Measurements from ENCODE around the gene MCAM. TPM values are rescaled to one million over a fixed set of nuclear protein-coding genes. Genes with fewer than 3 reads are reported as not detected.

MCAM gene
- polyA plus RNA-seq, 1 experiment: 41.9 TPM

DNA sequence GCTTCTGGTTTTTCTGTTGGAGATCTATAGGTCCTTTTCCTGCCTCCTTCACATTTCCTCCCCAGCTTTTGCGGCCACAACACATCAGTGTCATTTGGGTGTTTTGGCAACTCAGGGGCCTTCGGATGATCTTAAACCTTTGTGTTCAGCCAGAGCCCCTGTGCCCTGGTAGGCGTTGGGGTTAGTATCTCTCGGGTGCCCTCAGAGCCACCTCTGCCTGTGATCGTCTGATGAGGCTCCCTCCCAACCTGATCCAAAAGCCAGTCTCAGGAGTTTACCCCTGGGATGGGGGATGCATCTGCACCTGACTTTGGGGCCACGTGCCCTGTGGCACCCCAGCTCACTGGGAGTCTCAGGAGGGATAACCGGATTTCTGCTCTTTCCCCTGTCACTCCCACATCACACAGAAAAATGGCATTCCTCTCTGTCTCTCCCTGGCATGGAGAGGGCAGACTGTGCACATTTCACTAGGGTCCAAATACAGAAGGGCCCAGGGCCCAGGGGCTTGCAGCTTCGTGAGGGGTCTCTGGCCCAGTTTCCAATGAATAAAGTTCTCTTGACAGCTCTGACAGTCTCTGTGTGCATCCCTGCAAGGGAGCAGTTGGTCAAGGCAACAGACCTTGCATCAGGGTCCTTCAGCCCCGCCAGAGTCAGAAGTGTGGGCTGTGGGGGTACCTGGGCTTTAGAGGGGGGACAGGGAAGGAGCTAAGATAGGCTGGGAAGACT is 20.0 kb upstream of the MCAM start:
- Histone ChIP-seq H3K27ac (ENCODE audit: low read depth, low read length) (peak overlapping the region; percentile 88), H3K27me3 (ENCODE audit: control insufficient read depth, insufficient read depth, low read length) (no peaks in the 10 kb centered on the region), H3K9me3 (ENCODE audit: control insufficient read depth, insufficient read depth, low read length) (no peaks in the 10 kb centered on the region; the same call in 1 of the 2 replicates), H3K4me3 (ENCODE audit: low read depth, low read length) (peak overlapping the region; percentile 48)
- TF ChIP-seq, protein P1, sequence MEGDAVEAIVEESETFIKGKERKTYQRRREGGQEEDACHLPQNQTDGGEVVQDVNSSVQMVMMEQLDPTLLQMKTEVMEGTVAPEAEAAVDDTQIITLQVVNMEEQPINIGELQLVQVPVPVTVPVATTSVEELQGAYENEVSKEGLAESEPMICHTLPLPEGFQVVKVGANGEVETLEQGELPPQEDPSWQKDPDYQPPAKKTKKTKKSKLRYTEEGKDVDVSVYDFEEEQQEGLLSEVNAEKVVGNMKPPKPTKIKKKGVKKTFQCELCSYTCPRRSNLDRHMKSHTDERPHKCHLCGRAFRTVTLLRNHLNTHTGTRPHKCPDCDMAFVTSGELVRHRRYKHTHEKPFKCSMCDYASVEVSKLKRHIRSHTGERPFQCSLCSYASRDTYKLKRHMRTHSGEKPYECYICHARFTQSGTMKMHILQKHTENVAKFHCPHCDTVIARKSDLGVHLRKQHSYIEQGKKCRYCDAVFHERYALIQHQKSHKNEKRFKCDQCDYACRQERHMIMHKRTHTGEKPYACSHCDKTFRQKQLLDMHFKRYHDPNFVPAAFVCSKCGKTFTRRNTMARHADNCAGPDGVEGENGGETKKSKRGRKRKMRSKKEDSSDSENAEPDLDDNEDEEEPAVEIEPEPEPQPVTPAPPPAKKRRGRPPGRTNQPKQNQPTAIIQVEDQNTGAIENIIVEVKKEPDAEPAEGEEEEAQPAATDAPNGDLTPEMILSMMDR (IDR thresholded peaks at IDR 0.05; ENCODE audit: low read depth, low read length): no peak
- DNase-seq (ENCODE audit: low read depth, low spot score): no peak
- ChIA-PET CTCF (interaction anchor here (0.6 to 6.4 kb wide), 17 partner anchors 10 to 269 kb away, joined by 3 to 161 read pairs (median 11); partner anchors contain the start of genes CBL, MCAM, USP2 and VPS11), POLR2A (interaction anchor here (0.9 to 2.8 kb wide), 12 partner anchors 11 to 242 kb away, joined by 3 to 34 read pairs (median 12); partner anchors contain the start of genes CBL, DPAGT1 and MCAM)

DNA sequence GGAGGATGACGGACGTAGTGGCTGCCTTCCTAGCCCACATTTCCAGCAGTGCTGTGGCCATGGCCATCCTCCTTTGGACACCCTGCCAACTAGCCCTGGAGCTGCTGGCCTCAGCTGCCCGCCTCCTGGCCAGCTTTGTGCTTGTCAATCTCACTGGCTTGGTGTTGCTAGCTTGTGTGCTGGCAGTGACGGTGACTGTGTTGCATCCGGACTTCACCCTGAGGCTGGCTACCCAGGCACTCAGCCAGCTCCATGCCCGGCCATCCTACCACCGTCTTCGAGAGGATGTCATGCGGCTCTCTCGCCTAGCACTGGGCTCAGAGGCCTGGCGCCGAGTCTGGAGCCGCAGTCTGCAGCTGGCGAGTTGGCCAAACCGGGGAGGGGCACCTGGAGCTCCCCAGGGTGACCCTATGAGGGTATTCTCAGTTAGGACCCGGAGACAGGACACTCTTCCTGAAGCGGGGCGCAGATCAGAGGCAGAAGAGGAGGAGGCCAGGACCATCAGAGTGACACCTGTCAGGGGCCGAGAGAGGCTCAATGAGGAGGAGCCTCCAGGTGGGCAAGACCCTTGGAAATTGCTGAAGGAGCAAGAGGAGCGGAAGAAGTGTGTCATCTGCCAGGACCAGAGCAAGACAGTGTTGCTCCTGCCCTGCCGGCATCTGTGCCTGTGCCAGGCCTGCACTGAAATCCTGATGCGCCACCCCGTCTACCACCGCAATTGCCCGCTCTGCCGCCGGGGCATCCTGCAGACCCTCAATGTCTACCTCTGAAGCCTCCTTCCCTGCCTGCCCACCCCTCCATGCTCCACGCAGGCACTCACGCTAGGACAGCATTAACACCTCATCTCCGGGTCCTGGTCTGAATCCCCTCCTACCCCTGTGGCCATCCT is 19.0 kb upstream of the MCAM start:
- H3K27me3 ChIP-seq (ENCODE audit: control insufficient read depth, insufficient read depth, low read length): no peaks in the 10 kb centered on the region
- no peak for DNase-seq (ENCODE audit: low read depth, low spot score)
- ChIA-PET CTCF (interaction anchor here (2.3 to 6.3 kb wide), 2 partner anchors 14 to 20 kb away, joined by 7 to 55 read pairs; no protein-coding TSS in a partner anchor), POLR2A (interaction anchor here (0.6 kb wide), 1 partner anchor 275 kb away, joined by 6 read pairs; no protein-coding TSS in a partner anchor)
- no peaks in the 10 kb centered on the region; the same call in 1 of the 2 replicates for H3K9me3 ChIP-seq (ENCODE audit: control insufficient read depth, insufficient read depth, low read length)
- H3K27ac ChIP-seq (ENCODE audit: low read depth, low read length): no peak overlapping the region
- TF ChIP-seq, protein P1 (IDR thresholded peaks at IDR 0.05; ENCODE audit: low read depth, low read length): no peak
- peak overlapping the region; percentile 94 for H3K4me3 ChIP-seq (ENCODE audit: low read depth, low read length)

DNA sequence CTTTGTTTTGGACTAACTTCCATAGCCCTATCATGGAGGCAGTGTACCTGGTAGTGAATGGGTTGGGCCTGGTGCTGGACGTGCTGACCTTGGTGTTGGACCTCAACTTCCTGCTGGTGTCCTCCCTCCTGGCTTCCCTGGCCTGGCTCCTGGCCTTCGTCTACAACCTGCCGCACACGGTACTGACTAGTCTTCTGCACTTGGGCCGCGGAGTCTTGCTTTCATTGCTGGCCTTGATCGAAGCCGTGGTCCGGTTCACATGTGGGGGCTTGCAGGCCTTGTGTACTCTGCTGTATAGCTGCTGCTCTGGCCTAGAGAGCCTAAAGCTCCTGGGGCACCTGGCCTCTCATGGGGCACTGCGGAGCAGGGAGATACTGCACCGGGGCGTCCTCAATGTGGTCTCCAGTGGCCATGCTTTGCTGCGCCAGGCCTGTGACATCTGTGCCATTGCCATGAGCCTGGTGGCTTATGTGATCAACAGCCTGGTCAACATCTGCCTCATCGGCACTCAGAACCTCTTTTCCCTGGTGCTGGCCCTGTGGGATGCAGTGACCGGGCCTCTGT is 18.2 kb upstream of the MCAM start:
- ChIA-PET CTCF (interaction anchor here (0.6 to 6.3 kb wide), 3 partner anchors 13 to 129 kb away, joined by 5 to 55 read pairs (median 7); partner anchors contain the start of gene CBL), POLR2A (interaction anchor here (0.6 kb wide), 1 partner anchor 274 kb away, joined by 6 read pairs; no protein-coding TSS in a partner anchor)
- no peaks in the 10 kb centered on the region; the same call in 1 of the 2 replicates for H3K9me3 ChIP-seq (ENCODE audit: control insufficient read depth, insufficient read depth, low read length)
- peak overlapping the region; percentile 94 for H3K4me3 ChIP-seq (ENCODE audit: low read depth, low read length)
- no peak overlapping the region for H3K27ac ChIP-seq (ENCODE audit: low read depth, low read length)
- TF ChIP-seq, protein P1 (IDR thresholded peaks at IDR 0.05; ENCODE audit: low read depth, low read length): no peak
- H3K27me3 ChIP-seq (ENCODE audit: control insufficient read depth, insufficient read depth, low read length): no peaks in the 10 kb centered on the region
- DNase-seq (ENCODE audit: low read depth, low spot score): no peak

DNA sequence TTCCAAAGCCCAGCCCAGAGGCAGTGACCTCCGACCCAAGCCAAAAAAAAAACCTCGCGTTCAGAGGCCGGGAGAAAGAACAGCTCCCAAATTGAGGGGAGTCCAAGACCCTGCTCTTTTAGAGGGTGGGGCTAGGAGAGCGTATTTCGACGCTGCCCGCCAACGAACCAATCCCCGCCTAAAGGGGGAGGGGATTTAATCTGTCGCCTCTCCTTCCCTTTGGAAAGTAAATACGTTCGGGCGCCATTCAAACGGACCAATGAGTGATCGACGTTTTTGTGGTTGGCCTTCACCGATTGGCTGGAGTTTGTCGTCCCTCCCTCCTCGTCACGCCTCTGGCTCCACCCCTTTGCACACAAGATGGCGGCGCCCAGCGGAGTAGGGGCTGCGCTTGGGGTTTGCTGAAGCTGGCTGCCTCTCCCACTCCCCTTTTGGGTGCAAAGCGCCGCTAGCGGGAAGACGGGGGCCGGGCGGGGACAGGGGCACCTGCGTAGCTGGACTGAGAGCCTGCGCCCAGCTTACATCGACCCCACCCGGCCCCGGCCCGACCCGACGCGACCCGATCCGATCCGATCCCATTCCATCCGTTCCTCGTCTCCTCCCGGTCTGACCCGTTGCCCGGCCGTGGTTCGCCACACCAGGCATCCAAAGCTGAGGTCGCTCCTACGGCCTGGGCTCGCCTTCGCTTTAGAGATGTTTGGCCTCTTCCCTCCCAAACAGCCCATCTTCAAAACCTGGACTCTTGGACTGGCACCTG is 17.4 kb upstream of the MCAM start, which contains the start of gene RNF26:
TSS of gene RNF26 (plus strand) at position 354 of the 757 bp plus-strand sequence. CDS start 596 bp downstream, outside the sequence.
- peak; percentile 93 for DNase-seq (ENCODE audit: low read depth, low spot score)
- Histone ChIP-seq H3K27me3 (ENCODE audit: control insufficient read depth, insufficient read depth, low read length) (no peaks in the 10 kb centered on the region), H3K4me3 (ENCODE audit: low read depth, low read length) (peak within 1 kb of the TSS; percentile 94), H3K27ac (ENCODE audit: low read depth, low read length) (peak within 1 kb of the TSS; percentile 57), H3K9me3 (ENCODE audit: control insufficient read depth, insufficient read depth, low read length) (no peaks in the 10 kb centered on the region; the same call in 1 of the 2 replicates)
- TF ChIP-seq, protein P1 (IDR thresholded peaks at IDR 0.05; ENCODE audit: low read depth, low read length): no peak
- CTCF ChIA-PET: interaction anchor here (0.6 to 6.3 kb wide), 3 partner anchors 12 to 128 kb away, joined by 5 to 55 read pairs (median 7); partner anchors contain the start of gene CBL
- POLR2A ChIA-PET: interaction anchor here (1.3 kb wide), 2 partner anchors 13 to 18 kb away, joined by 3 to 5 read pairs; partner anchors contain the start of gene MCAM
